Liver (tissue), 9 donors: ENCODE results near the gene ZFP92. TPM values are rescaled to one million over a fixed set of nuclear protein-coding genes. Genes with fewer than 3 reads are reported as not detected.

Source experiments
- DNase-seq: peaks from one replicate; pipeline ENCODE4 v3.0.0-alpha.2; 2017; ENCODE audit warnings: low spot score
- H3K27ac ChIP-seq, 2 donors: one replicate each; pipeline ENCODE4 v1.7.0; 2013; ENCODE audit warnings: inconsistent platforms in 2 of 2, low read length in 2 of 2, control low read depth in 1 of 2, low read depth in 1 of 2, mild to moderate bottlenecking in 1 of 2
- H3K27me3 ChIP-seq, 4 donors: one replicate each; pipeline versions ENCODE4 v1.6.1 to v1.7.0; 2013; ENCODE audit warnings: low read length in 3 of 4, inconsistent platforms in 1 of 4, mild to moderate bottlenecking in 1 of 4, moderate library complexity in 1 of 4; ENCODE audit not compliant: control insufficient read depth in 4 of 4, insufficient read depth in 4 of 4
- H3K36me3 ChIP-seq, 4 donors: one replicate each; pipeline versions ENCODE4 v1.6.1 to v1.7.0; 2013; ENCODE audit warnings: low read length in 3 of 4, mild to moderate bottlenecking in 3 of 4, low read depth in 1 of 4, moderate library complexity in 1 of 4; ENCODE audit not compliant: control insufficient read depth in 4 of 4, insufficient read depth in 3 of 4
- H3K4me1 ChIP-seq, 4 donors: one replicate each; pipeline versions ENCODE4 v1.6.1 to v1.7.0; 2013; ENCODE audit warnings: low read length in 3 of 4, mild to moderate bottlenecking in 3 of 4, moderate library complexity in 1 of 4; ENCODE audit not compliant: control insufficient read depth in 4 of 4, insufficient read depth in 4 of 4
- H3K4me3 ChIP-seq, 3 donors: one replicate each; pipeline versions ENCODE4 v1.6.1 to v1.7.0; 2013; ENCODE audit warnings: low read length in 3 of 3, control low read depth in 1 of 3, low read depth in 1 of 3, mild to moderate bottlenecking in 1 of 3
- H3K9ac ChIP-seq, 2 donors: one replicate each; pipeline ENCODE4 v1.7.0; 2013; ENCODE audit warnings: low read length in 2 of 2, mild to moderate bottlenecking in 2 of 2, moderate library complexity in 2 of 2, control low read depth in 1 of 2, low read depth in 1 of 2
- H3K9me3 ChIP-seq, 4 donors: one replicate each; pipeline versions ENCODE4 v1.6.1 to v1.7.0; 2013; ENCODE audit warnings: low read length in 3 of 4; ENCODE audit not compliant: control insufficient read depth in 4 of 4
- ATF3 ChIP-seq: IDR thresholded peaks from 2 replicates; pipeline ENCODE4 v1.6.1; 2016; ENCODE audit warnings: antibody characterized with exemption
- EGR1 ChIP-seq, 2 donors: IDR thresholded peaks; 2 replicates each; pipeline ENCODE4 v1.6.1; 2016 to 2018; ENCODE audit warnings: antibody characterized with exemption in 2 of 2, low read depth in 2 of 2
- FOXA1 ChIP-seq: IDR thresholded peaks from 2 replicates; pipeline ENCODE4 v1.6.1; 2016; ENCODE audit warnings: antibody characterized with exemption
- FOXA2 ChIP-seq: IDR thresholded peaks from 2 replicates; pipeline ENCODE4 v1.6.1; 2016; ENCODE audit warnings: antibody characterized with exemption
- HNF4A ChIP-seq, 2 donors: conservative IDR thresholded peaks; 2 replicates each; pipeline ENCODE4 v1.6.1; 2016; ENCODE audit warnings: antibody characterized with exemption in 2 of 2, mild to moderate bottlenecking in 2 of 2
- JUND ChIP-seq, 2 donors: IDR thresholded peaks; 2 replicates each; pipeline ENCODE4 v1.6.1; 2016; ENCODE audit warnings: antibody characterized with exemption in 2 of 2
- MAX ChIP-seq: IDR thresholded peaks from 2 replicates; pipeline ENCODE4 v1.6.1; 2016; ENCODE audit warnings: antibody characterized with exemption
- NR2F2 ChIP-seq: IDR thresholded peaks from 2 replicates; pipeline ENCODE4 v1.6.1; 2016; ENCODE audit warnings: antibody characterized with exemption
- RAD21 ChIP-seq, 2 donors: IDR thresholded peaks; 2 replicates each; pipeline ENCODE4 v1.6.1; 2016; ENCODE audit warnings: antibody characterized with exemption in 2 of 2, mild to moderate bottlenecking in 2 of 2
- RXRA ChIP-seq, 2 donors: IDR thresholded peaks; 2 replicates each; pipeline ENCODE4 v1.6.1; 2017 to 2018; ENCODE audit warnings: antibody characterized with exemption in 2 of 2, mild to moderate bottlenecking in 1 of 2
- SP1 ChIP-seq: IDR thresholded peaks from 2 replicates; pipeline ENCODE4 v1.6.1; 2018; ENCODE audit warnings: antibody characterized with exemption, mild to moderate bottlenecking
- TAF1 ChIP-seq: conservative IDR thresholded peaks from 2 replicates; pipeline ENCODE4 v1.6.1; 2016; ENCODE audit warnings: antibody characterized with exemption, mild to moderate bottlenecking
- YY1 ChIP-seq: IDR thresholded peaks from 2 replicates; pipeline ENCODE4 v1.6.1; 2016; ENCODE audit warnings: antibody characterized with exemption, mild to moderate bottlenecking
- WGBS: extraction: QIAGEN DNeasy Blood & Tissue Kit; methylation state at CpG from one replicate; pipeline ENCODE4 v1.1.7; 2013; 5-methylcytosine and 5-hydroxymethylcytosine counted together
- polyA plus RNA-seq, 2 donors: library from polyadenylated mRNA; stranded (reverse) in 1 of 2; unstranded in 1 of 2; fragments of 200-250 nt in 1 of 2; fragments of >200 nt in 1 of 2; fragmentation: Nextera tagmentation in 1 of 2; extraction: Ambion mirVana in 1 of 2; gene quantifications; one replicate each; pipeline versions ENCODE4 v1.2.1 to v1.2.3, GENCODE V29; 2013 to 2015
- total RNA-seq, 2 donors: library from RNA; depleted of rRNA; stranded (reverse); fragments of >200 nt; gene quantifications; one replicate each; pipeline ENCODE4 v1.2.3, GENCODE V29; 2014
- TF ChIP-seq, protein P1 (sequence below): IDR thresholded peaks from 2 replicates; pipeline ENCODE4 v1.6.1; 2016; ENCODE audit warnings: antibody characterized with exemption, mild to moderate bottlenecking
- TF ChIP-seq, protein P2 (sequence below): IDR thresholded peaks from 2 replicates; pipeline ENCODE4 v1.6.1; 2016; ENCODE audit warnings: antibody characterized with exemption
- TF ChIP-seq, protein P3 (sequence below): fragments of 150-350 bp; IDR thresholded peaks from 2 replicates; pipeline ENCODE4 v1.5.1; 2017; ENCODE audit warnings: improper control_type of control experiment, low read depth, low read length; ENCODE audit not compliant: missing input control
- donor health status: healthy.
- donor health status: healthy.
- donor health status: healthy.
- donor health status: healthy.
- donor health status: healthy.

ZFP92 gene
- total and polyA plus RNA-seq, 4 donors, result 0.24 to 1.3 (median 0.44) TPM

DNA sequence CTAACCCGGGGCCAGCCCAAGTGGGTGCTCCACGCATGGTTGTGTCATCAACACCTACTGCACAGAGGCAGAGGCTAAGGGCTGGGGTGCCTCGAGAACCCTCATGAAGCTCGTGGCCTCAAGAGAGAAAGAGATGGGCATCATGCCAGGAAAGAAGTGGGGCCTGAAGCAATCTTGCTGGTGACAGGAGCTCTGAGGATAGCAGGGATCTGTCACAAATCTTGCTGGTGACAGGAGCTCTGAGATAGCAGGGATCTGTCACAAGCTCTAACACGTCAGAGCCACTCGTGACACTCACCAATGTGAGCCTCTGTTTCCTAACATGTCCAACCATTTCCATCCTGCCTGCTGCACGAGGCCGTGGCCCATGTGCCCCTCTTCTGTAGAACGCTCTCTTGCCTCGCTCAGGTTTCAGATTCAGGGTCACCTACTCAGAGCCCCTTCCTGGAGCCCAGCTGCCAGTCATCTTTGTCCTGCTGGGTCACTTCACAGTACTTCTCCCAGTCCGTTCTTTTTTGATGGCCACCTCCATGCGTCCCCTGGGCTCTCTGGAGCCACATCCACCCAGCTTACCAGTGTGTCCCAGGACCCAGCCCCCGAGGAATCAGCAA, 31.2 kb upstream of the ZFP92 start:
- Histone ChIP-seq H3K4me3 (no peak overlapping the region), H3K27me3 (no peaks in the 10 kb centered on the region), H3K36me3 (no peaks in the 10 kb centered on the region), H3K4me1 (peaks cover 0 to 6% (median 2%) of the 10 kb centered on the region in 4 donors), H3K9ac (no peak overlapping the region), H3K27ac (no peak overlapping the region), H3K9me3 (no peaks in the 10 kb centered on the region)
- DNase-seq, result no peak
- 85% methylated on average over 13 of the region's 13 CpGs for WGBS
- TF ChIP-seq FOXA2, result no peak
- TF ChIP-seq, protein P1, sequence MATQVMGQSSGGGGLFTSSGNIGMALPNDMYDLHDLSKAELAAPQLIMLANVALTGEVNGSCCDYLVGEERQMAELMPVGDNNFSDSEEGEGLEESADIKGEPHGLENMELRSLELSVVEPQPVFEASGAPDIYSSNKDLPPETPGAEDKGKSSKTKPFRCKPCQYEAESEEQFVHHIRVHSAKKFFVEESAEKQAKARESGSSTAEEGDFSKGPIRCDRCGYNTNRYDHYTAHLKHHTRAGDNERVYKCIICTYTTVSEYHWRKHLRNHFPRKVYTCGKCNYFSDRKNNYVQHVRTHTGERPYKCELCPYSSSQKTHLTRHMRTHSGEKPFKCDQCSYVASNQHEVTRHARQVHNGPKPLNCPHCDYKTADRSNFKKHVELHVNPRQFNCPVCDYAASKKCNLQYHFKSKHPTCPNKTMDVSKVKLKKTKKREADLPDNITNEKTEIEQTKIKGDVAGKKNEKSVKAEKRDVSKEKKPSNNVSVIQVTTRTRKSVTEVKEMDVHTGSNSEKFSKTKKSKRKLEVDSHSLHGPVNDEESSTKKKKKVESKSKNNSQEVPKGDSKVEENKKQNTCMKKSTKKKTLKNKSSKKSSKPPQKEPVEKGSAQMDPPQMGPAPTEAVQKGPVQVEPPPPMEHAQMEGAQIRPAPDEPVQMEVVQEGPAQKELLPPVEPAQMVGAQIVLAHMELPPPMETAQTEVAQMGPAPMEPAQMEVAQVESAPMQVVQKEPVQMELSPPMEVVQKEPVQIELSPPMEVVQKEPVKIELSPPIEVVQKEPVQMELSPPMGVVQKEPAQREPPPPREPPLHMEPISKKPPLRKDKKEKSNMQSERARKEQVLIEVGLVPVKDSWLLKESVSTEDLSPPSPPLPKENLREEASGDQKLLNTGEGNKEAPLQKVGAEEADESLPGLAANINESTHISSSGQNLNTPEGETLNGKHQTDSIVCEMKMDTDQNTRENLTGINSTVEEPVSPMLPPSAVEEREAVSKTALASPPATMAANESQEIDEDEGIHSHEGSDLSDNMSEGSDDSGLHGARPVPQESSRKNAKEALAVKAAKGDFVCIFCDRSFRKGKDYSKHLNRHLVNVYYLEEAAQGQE, result no peak
- TF ChIP-seq TAF1, result no peak
- TF ChIP-seq FOXA1, result no peak
- TF ChIP-seq EGR1 (IDR thresholded peaks at IDR 0.05; ENCODE audit: low read depth in 2 of 2), result no peak
- no peak for TF ChIP-seq JUND (IDR thresholded peaks at IDR 0.05)
- TF ChIP-seq, protein P2, sequence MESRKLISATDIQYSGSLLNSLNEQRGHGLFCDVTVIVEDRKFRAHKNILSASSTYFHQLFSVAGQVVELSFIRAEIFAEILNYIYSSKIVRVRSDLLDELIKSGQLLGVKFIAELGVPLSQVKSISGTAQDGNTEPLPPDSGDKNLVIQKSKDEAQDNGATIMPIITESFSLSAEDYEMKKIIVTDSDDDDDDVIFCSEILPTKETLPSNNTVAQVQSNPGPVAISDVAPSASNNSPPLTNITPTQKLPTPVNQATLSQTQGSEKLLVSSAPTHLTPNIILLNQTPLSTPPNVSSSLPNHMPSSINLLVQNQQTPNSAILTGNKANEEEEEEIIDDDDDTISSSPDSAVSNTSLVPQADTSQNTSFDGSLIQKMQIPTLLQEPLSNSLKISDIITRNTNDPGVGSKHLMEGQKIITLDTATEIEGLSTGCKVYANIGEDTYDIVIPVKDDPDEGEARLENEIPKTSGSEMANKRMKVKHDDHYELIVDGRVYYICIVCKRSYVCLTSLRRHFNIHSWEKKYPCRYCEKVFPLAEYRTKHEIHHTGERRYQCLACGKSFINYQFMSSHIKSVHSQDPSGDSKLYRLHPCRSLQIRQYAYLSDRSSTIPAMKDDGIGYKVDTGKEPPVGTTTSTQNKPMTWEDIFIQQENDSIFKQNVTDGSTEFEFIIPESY, result no peak
- no peak for TF ChIP-seq MAX
- TF ChIP-seq, protein P3, sequence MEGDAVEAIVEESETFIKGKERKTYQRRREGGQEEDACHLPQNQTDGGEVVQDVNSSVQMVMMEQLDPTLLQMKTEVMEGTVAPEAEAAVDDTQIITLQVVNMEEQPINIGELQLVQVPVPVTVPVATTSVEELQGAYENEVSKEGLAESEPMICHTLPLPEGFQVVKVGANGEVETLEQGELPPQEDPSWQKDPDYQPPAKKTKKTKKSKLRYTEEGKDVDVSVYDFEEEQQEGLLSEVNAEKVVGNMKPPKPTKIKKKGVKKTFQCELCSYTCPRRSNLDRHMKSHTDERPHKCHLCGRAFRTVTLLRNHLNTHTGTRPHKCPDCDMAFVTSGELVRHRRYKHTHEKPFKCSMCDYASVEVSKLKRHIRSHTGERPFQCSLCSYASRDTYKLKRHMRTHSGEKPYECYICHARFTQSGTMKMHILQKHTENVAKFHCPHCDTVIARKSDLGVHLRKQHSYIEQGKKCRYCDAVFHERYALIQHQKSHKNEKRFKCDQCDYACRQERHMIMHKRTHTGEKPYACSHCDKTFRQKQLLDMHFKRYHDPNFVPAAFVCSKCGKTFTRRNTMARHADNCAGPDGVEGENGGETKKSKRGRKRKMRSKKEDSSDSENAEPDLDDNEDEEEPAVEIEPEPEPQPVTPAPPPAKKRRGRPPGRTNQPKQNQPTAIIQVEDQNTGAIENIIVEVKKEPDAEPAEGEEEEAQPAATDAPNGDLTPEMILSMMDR, result no peak
- TF ChIP-seq HNF4A (conservative IDR thresholded peaks at IDR 0.05), result no peak
- no peak for TF ChIP-seq NR2F2
- no peak for TF ChIP-seq YY1
- no peak for TF ChIP-seq SP1
- no peak for TF ChIP-seq ATF3
- no peak for TF ChIP-seq RAD21 (IDR thresholded peaks at IDR 0.05)

DNA sequence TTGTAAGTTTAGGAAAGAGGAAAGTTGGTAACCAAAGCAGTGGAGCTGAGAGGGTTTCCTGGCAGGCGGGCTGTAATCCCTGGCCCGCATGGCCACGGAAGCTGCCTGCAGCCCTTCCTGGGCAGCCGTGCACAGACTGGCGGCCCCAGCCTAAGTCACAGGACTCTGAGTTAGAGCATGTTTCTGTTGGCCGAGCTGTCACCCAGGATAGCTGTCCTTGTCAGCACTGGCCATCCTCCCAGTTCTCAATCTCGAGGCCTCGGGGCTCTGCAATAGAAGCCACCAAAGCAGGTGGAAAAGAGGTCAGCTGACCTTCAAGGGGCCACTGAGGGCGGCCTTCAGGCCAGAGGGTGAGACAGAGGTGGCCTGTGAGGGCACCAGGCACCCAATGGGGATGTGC, 30.6 kb upstream of the ZFP92 start:
- Histone ChIP-seq H3K4me3 (no peak overlapping the region), H3K27me3 (no peaks in the 10 kb centered on the region), H3K4me1 (peaks cover 0 to 6% (median 2%) of the 10 kb centered on the region in 4 donors), H3K36me3 (no peaks in the 10 kb centered on the region), H3K9ac (no peak overlapping the region), H3K27ac (no peak overlapping the region), H3K9me3 (no peaks in the 10 kb centered on the region)
- DNase-seq, result no peak
- TF ChIP-seq FOXA2, result no peak
- TF ChIP-seq RXRA (IDR thresholded peaks at IDR 0.05), result no peak
- TF ChIP-seq YY1, result no peak
- TF ChIP-seq, protein P1, result no peak
- WGBS, result 86% methylated on average over 9 of the region's 9 CpGs
